GM12878 (cell line): ENCODE results near the gene SHB. TPM values are rescaled to one million over a fixed set of nuclear protein-coding genes. Genes with fewer than 3 reads are reported as not detected.

Experiments used
- CBX5 ChIP-seq: sonication (generic); IDR thresholded peaks from 2 replicates; pipeline ENCODE4 v1.6.1; 2016; ENCODE audit warnings: low read depth, moderate library complexity, mild to moderate bottlenecking, inconsistent platforms
- NFIC ChIP-seq: IDR thresholded peaks from 2 replicates; pipeline ENCODE4 v1.6.1; 2012; ENCODE audit warnings: low read depth, mild to moderate bottlenecking, inconsistent platforms, low read length, moderate library complexity
- NFYA ChIP-seq: IDR thresholded peaks from 2 replicates; pipeline ENCODE4 v1.6.1; 2011; ENCODE audit warnings: low read depth, mild to moderate bottlenecking, low read length, improper control_type of control experiment, borderline replicate concordance
- RB1 ChIP-seq: fragments of 450-650 bp; formaldehyde crosslinking; IDR thresholded peaks from 2 replicates; pipeline ENCODE4 v1.6.1; 2017; ENCODE audit warnings: mild to moderate bottlenecking, borderline replicate concordance
- polyA plus RNA-seq, 11 experiments: library from polyadenylated mRNA; depleted of rRNA in 4 of 11; unstranded in 6 of 11; stranded (reverse) in 5 of 11; fragments of >200 nt; fragmentation: Nextera tagmentation in 4 of 11; fragmentation: Illumina TruSeq in 1 of 11; extraction: Ambion mirVana in 4 of 11; extraction: Trizol in 1 of 11; gene quantifications; 1 replicate in 1 of 11; 2 replicates in 10 of 11; pipeline versions ENCODE4 v1.2.1 to v1.2.3, GENCODE V29; 2011 to 2016; ENCODE audit warnings: inconsistent platforms in 2 of 11, missing spikeins in 2 of 11, low read depth in 1 of 11
- total RNA-seq, 4 experiments: library from RNA; depleted of rRNA in 3 of 4; stranded (reverse); fragments of >200 nt in 3 of 4; fragmentation: Illumina TruSeq in 1 of 4; extraction: Trizol in 1 of 4; gene quantifications; 2 replicates each; pipeline versions ENCODE4 v1.2.1 to v1.2.3, GENCODE V29; 2013 to 2021
- TF ChIP-seq, protein P1 (sequence below): fragments of 450-650 bp; IDR thresholded peaks from 2 replicates; pipeline ENCODE4 v1.6.1; 2018; ENCODE audit warnings: borderline replicate concordance, mild to moderate bottlenecking; ENCODE audit not compliant: partially characterized antibody
- TF ChIP-seq, protein P2 (sequence below): fragments of 450-650 bp; IDR thresholded peaks from 2 replicates; pipeline ENCODE4 v1.6.1; 2016; ENCODE audit warnings: mild to moderate bottlenecking, moderate library complexity, borderline replicate concordance
- TF ChIP-seq, protein P3 (sequence below): IDR thresholded peaks from 2 replicates; pipeline ENCODE4 v1.6.1; 2011; ENCODE audit warnings: borderline replicate concordance, low read depth, mild to moderate bottlenecking, moderate library complexity, low read length; ENCODE audit not compliant: insufficient read depth, poor library complexity, severe bottlenecking
- TF ChIP-seq, protein P4 (sequence below): fragments of 450-650 bp; IDR thresholded peaks from 2 replicates; pipeline ENCODE4 v1.6.1; 2017; ENCODE audit warnings: mild to moderate bottlenecking, low read depth, inconsistent platforms; ENCODE audit not compliant: poor library complexity, severe bottlenecking

The SHB gene
- total and polyA plus RNA-seq, 10 of the 15 experiments (the other 5 are each of a cell fraction or from before 2014, with no cell fraction given) = 0.29 to 6.2 (median 1.3) TPM

DNA sequence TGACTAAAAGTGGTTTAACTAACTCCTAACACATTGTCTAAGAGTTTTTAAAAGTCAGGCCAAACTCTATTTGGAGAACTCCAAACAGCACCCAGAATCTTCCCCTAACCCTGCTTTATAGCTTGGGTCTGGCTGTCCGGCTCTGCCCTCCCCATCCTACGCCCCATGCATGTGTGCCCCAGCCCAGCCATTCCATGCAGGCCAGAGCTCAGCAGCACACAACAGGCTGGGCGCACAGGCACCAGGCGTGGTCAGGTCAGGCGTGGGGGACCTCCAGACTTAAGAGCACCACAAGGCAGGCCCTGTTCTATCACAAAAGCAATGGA is 31.1 kb downstream of the SHB start (continued):
- TF ChIP-seq, protein P1, sequence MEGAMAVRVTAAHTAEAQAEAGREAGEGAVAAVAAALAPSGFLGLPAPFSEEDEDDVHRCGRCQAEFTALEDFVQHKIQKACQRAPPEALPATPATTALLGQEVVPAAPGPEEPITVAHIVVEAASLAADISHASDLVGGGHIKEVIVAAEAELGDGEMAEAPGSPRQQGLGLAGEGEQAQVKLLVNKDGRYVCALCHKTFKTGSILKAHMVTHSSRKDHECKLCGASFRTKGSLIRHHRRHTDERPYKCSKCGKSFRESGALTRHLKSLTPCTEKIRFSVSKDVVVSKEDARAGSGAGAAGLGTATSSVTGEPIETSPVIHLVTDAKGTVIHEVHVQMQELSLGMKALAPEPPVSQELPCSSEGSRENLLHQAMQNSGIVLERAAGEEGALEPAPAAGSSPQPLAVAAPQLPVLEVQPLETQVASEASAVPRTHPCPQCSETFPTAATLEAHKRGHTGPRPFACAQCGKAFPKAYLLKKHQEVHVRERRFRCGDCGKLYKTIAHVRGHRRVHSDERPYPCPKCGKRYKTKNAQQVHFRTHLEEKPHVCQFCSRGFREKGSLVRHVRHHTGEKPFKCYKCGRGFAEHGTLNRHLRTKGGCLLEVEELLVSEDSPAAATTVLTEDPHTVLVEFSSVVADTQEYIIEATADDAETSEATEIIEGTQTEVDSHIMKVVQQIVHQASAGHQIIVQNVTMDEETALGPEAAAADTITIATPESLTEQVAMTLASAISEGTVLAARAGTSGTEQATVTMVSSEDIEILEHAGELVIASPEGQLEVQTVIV = no peak
- TF ChIP-seq, protein P2, sequence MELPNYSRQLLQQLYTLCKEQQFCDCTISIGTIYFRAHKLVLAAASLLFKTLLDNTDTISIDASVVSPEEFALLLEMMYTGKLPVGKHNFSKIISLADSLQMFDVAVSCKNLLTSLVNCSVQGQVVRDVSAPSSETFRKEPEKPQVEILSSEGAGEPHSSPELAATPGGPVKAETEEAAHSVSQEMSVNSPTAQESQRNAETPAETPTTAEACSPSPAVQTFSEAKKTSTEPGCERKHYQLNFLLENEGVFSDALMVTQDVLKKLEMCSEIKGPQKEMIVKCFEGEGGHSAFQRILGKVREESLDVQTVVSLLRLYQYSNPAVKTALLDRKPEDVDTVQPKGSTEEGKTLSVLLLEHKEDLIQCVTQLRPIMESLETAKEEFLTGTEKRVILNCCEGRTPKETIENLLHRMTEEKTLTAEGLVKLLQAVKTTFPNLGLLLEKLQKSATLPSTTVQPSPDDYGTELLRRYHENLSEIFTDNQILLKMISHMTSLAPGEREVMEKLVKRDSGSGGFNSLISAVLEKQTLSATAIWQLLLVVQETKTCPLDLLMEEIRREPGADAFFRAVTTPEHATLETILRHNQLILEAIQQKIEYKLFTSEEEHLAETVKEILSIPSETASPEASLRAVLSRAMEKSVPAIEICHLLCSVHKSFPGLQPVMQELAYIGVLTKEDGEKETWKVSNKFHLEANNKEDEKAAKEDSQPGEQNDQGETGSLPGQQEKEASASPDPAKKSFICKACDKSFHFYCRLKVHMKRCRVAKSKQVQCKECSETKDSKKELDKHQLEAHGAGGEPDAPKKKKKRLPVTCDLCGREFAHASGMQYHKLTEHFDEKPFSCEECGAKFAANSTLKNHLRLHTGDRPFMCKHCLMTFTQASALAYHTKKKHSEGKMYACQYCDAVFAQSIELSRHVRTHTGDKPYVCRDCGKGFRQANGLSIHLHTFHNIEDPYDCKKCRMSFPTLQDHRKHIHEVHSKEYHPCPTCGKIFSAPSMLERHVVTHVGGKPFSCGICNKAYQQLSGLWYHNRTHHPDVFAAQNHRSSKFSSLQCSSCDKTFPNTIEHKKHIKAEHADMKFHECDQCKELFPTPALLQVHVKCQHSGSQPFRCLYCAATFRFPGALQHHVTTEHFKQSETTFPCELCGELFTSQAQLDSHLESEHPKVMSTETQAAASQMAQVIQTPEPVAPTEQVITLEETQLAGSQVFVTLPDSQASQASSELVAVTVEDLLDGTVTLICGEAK = no peak
- TF ChIP-seq NFYA = no peak
- no peak for TF ChIP-seq RB1
- TF ChIP-seq, protein P3, sequence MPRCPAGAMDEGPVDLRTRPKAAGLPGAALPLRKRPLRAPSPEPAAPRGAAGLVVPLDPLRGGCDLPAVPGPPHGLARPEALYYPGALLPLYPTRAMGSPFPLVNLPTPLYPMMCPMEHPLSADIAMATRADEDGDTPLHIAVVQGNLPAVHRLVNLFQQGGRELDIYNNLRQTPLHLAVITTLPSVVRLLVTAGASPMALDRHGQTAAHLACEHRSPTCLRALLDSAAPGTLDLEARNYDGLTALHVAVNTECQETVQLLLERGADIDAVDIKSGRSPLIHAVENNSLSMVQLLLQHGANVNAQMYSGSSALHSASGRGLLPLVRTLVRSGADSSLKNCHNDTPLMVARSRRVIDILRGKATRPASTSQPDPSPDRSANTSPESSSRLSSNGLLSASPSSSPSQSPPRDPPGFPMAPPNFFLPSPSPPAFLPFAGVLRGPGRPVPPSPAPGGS = no peak
- TF ChIP-seq CBX5 = no peak
- TF ChIP-seq, protein P4, sequence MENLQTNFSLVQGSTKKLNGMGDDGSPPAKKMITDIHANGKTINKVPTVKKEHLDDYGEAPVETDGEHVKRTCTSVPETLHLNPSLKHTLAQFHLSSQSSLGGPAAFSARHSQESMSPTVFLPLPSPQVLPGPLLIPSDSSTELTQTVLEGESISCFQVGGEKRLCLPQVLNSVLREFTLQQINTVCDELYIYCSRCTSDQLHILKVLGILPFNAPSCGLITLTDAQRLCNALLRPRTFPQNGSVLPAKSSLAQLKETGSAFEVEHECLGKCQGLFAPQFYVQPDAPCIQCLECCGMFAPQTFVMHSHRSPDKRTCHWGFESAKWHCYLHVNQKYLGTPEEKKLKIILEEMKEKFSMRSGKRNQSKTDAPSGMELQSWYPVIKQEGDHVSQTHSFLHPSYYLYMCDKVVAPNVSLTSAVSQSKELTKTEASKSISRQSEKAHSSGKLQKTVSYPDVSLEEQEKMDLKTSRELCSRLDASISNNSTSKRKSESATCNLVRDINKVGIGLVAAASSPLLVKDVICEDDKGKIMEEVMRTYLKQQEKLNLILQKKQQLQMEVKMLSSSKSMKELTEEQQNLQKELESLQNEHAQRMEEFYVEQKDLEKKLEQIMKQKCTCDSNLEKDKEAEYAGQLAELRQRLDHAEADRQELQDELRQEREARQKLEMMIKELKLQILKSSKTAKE = no peak
- TF ChIP-seq NFIC = no peak
